A549 (cell line): Measurements from ENCODE around the gene CIROP. TPM values are rescaled to one million over a fixed set of nuclear protein-coding genes. Genes with fewer than 3 reads are reported as not detected.

Experiments
- ATAC-seq, 2 experiments: fragments of 200-7000 bp in 1 of 2; fragments of >200 bp in 1 of 2; cut with Nextera tagmentation in 1 of 2; cut with Tn5 transposase in 1 of 2; 3 replicates each; pipeline versions ENCODE4 v1.8.0 to v1.9.1; 2018 to 2020; ENCODE audit warnings: mild to moderate bottlenecking in 1 of 2, moderate library complexity in 1 of 2
- CTCF ChIA-PET: fragments of 300-600 bp; sonication (Branson Sonifier 250); formaldehyde crosslinking; extraction: SDS; loops from one replicate; lab custom pipeline; 2021; ENCODE audit warnings: antibody characterized with exemption, inconsistent platforms; lab: Yijun Ruan, JAX
- POLR2A ChIA-PET: fragments of 350-600 bp; formaldehyde crosslinking; extraction: SDS; loops from one replicate; lab custom pipeline; 2021; ENCODE audit warnings: antibody characterized with exemption, inconsistent platforms; lab: Yijun Ruan, JAX
- DNase-seq, 2 experiments: peaks; one replicate each; pipeline versions ENCODE4 v3.0.0 to v3.0.0-alpha.2; 2011 to 2016; ENCODE audit warnings: low read depth in 1 of 2, low spot score in 1 of 2
- FAIRE-seq: peaks from 2 replicates; lab custom pipeline; 2011; peaks lifted over from hg19 to GRCh38; lab: Jason Lieb, UNC
- H3K27ac ChIP-seq, 2 experiments: fragments of >200 bp; sonication (Bioruptor Twin); formaldehyde crosslinking; 3 replicates each; pipeline ENCODE4 v1.5.1; 2016 to 2017
- H3K4me1 ChIP-seq: fragments of >200 bp; sonication (Bioruptor Twin); formaldehyde crosslinking; 3 replicates; pipeline ENCODE4 v1.6.1; 2016
- H3K4me2 ChIP-seq: fragments of >200 bp; sonication (Bioruptor Twin); formaldehyde crosslinking; 3 replicates; pipeline ENCODE4 v1.6.1; 2016
- H3K4me3 ChIP-seq: fragments of >200 bp; sonication (Bioruptor Twin); formaldehyde crosslinking; 3 replicates; pipeline ENCODE4 v1.5.1; 2016
- H3K9me3 ChIP-seq: fragments of >200 bp; sonication (Bioruptor Twin); formaldehyde crosslinking; 3 replicates; pipeline ENCODE4 v1.6.1; 2016
- BHLHE40 ChIP-seq: IDR thresholded peaks from 2 replicates; pipeline ENCODE4 v1.6.1; 2012; ENCODE audit warnings: low read depth, low read length, inconsistent platforms
- CEBPB ChIP-seq, 2 experiments: fragments of >200 bp in 1 of 2; sonication (Bioruptor Twin) in 1 of 2; formaldehyde crosslinking in 1 of 2; IDR thresholded peaks; 2 replicates each; pipeline ENCODE4 v1.6.1; 2012 to 2016
- CTCF ChIP-seq: fragments of >200 bp; sonication (Bioruptor Twin); formaldehyde crosslinking; IDR thresholded peaks from 3 replicates; pipeline ENCODE4 v1.5.1; 2016
- EP300 ChIP-seq, 2 experiments: fragments of >200 bp; sonication (Bioruptor Twin); formaldehyde crosslinking; IDR thresholded peaks; 2 replicates in 1 of 2; 3 replicates in 1 of 2; pipeline ENCODE4 v1.6.1; 2016 to 2017
- FOSB ChIP-seq: fragments of 250-450 bp; sonication (Bioruptor Pico); IDR thresholded peaks from 2 replicates; pipeline ENCODE4 v1.5.0; 2020; ENCODE audit warnings: mild to moderate bottlenecking, moderate library complexity
- GATA3 ChIP-seq: IDR thresholded peaks from 2 replicates; pipeline ENCODE4 v1.6.1; 2012; ENCODE audit warnings: borderline replicate concordance
- HDAC2 ChIP-seq: fragments of 200-600 bp; sonication (generic); IDR thresholded peaks from 2 replicates; pipeline ENCODE4 v1.6.1; 2016
- HOXA7 ChIP-seq: fragments of 250-450 bp; sonication (Bioruptor Pico); IDR thresholded peaks from 2 replicates; pipeline ENCODE4 v1.5.0; 2020; ENCODE audit warnings: mild to moderate bottlenecking, moderate library complexity
- JUN ChIP-seq, 2 experiments: fragments of >200 bp; sonication (Bioruptor Twin); formaldehyde crosslinking; IDR thresholded peaks; 2 replicates in 1 of 2; 3 replicates in 1 of 2; pipeline ENCODE4 v1.6.1; 2016 to 2017
- JUNB ChIP-seq: fragments of >200 bp; sonication (Bioruptor Twin); formaldehyde crosslinking; IDR thresholded peaks from 2 replicates; pipeline ENCODE4 v1.6.1; 2016
- KDM1A ChIP-seq: fragments of 200-600 bp; sonication (generic); IDR thresholded peaks from 2 replicates; pipeline ENCODE4 v1.6.1; 2016; ENCODE audit warnings: low read depth, mild to moderate bottlenecking
- KDM5A ChIP-seq: fragments of 200-600 bp; sonication (generic); IDR thresholded peaks from 2 replicates; pipeline ENCODE4 v1.6.1; 2016; ENCODE audit warnings: antibody characterized with exemption, mild to moderate bottlenecking
- MAFK ChIP-seq: fragments of 450-650 bp; IDR thresholded peaks from 2 replicates; pipeline ENCODE4 v1.6.1; 2014; ENCODE audit not compliant: partially characterized antibody
- MAX ChIP-seq: IDR thresholded peaks from 2 replicates; pipeline ENCODE4 v1.6.1; 2012
- NFE2L2 ChIP-seq: fragments of 150-350 bp; conservative IDR thresholded peaks from 2 replicates; pipeline ENCODE4 v1.6.1; 2014; ENCODE audit warnings: low read length
- PHF8 ChIP-seq: fragments of 200-600 bp; sonication (generic); IDR thresholded peaks from 2 replicates; pipeline ENCODE4 v1.6.1; 2016; ENCODE audit warnings: low read depth, mild to moderate bottlenecking, antibody characterized with exemption, moderate library complexity, borderline replicate concordance
- POLR2AphosphoS2 ChIP-seq: conservative IDR thresholded peaks from 2 replicates; pipeline ENCODE4 v1.6.1; 2012; ENCODE audit warnings: low read length, improper control_type of control experiment, inconsistent platforms
- RAD21 ChIP-seq, 2 experiments: fragments of >200 bp in 1 of 2; sonication (Bioruptor Twin) in 1 of 2; formaldehyde crosslinking in 1 of 2; IDR thresholded peaks in 1 of 2; conservative IDR thresholded peaks in 1 of 2; 2 replicates in 1 of 2; 3 replicates in 1 of 2; pipeline ENCODE4 v1.6.1; 2012 to 2018; ENCODE audit warnings: inconsistent platforms in 1 of 2
- RARB ChIP-seq: fragments of 250-450 bp; sonication (Bioruptor Pico); IDR thresholded peaks from 2 replicates; pipeline ENCODE4 v1.8.0; 2021; ENCODE audit warnings: mild to moderate bottlenecking, moderate library complexity
- REST ChIP-seq: fragments of 200-600 bp; sonication (generic); IDR thresholded peaks from 2 replicates; pipeline ENCODE4 v1.6.1; 2016; ENCODE audit warnings: antibody characterized with exemption, mild to moderate bottlenecking, moderate library complexity
- RNF2 ChIP-seq: fragments of 200-600 bp; sonication (generic); IDR thresholded peaks from 2 replicates; pipeline ENCODE4 v1.6.1; 2016; ENCODE audit warnings: low read depth, mild to moderate bottlenecking, antibody characterized with exemption, moderate library complexity, borderline replicate concordance
- SMC3 ChIP-seq: fragments of >200 bp; sonication (Bioruptor Twin); formaldehyde crosslinking; IDR thresholded peaks from 3 replicates; pipeline ENCODE4 v1.6.1; 2018; ENCODE audit warnings: inconsistent platforms
- TFCP2L1 ChIP-seq: fragments of 250-450 bp; sonication (Bioruptor Pico); IDR thresholded peaks from 2 replicates; pipeline ENCODE4 v1.5.0; 2021; ENCODE audit warnings: mild to moderate bottlenecking
- USF2 ChIP-seq: fragments of 450-650 bp; IDR thresholded peaks from 2 replicates; pipeline ENCODE4 v1.6.1; 2014; ENCODE audit warnings: antibody characterized with exemption
- ZSCAN20 ChIP-seq: fragments of 250-450 bp; sonication (Bioruptor Pico); IDR thresholded peaks from 2 replicates; pipeline ENCODE4 v1.8.0; 2022; ENCODE audit warnings: mild to moderate bottlenecking, moderate library complexity
- WGBS: methylation state at CpG from one replicate; pipeline ENCODE4 v1.1.6; 2017; ENCODE audit errors: missing lambda C conversion rate; 5-methylcytosine and 5-hydroxymethylcytosine counted together
- polyA plus RNA-seq, 4 experiments: library from polyadenylated mRNA; depleted of rRNA in 3 of 4; stranded (reverse); fragments of >200 nt; fragmentation: RNase III in 1 of 4; extraction: RNeasy Plus Mini Kit Qiagen cat#74134 plus additional on column Dnase treatment in 1 of 4; gene quantifications; 2 replicates in 3 of 4; 3 replicates in 1 of 4; pipeline ENCODE4 v1.2.3, GENCODE V29; 2011 to 2017

CIROP gene
- polyA plus RNA-seq, 2 of the 4 experiments (the other 2 are of a cell fraction), result not detected

- FAIRE-seq, result no peak
- peaks cover 44% of the 10 kb centered on the region for H3K4me1 ChIP-seq
These were observed 45.9 kb downstream of the CIROP start for GRCh38 chr14:23058654-23059504.

GRCh38 chr14:23057757-23058653 lies 46.8 kb downstream of the CIROP start:
- peak overlapping the region; percentile 97 for H3K4me2 ChIP-seq
- WGBS, result 3% methylated on average over 21 of the region's 51 CpGs
- peak overlapping the region; percentile 71 for H3K4me3 ChIP-seq
- peak overlapping the region; percentile 76 to 89 for H3K27ac ChIP-seq
- POLR2A ChIA-PET, result interaction anchor here (0.6 to 2.8 kb wide), 12 partner anchors 11 to 293 kb away, joined by 3 to 20 read pairs (median 4); partner anchors contain the start of genes ACIN1, AJUBA, C14orf119 and PRMT5
- H3K4me1 ChIP-seq, result peaks cover 41% of the 10 kb centered on the region
- CTCF ChIA-PET, result interaction anchor here (0.8 to 33.8 kb wide), 47 partner anchors 10 to 668 kb away, joined by 3 to 1206 read pairs (median 5); partner anchors contain the start of genes ACIN1, AJUBA, C14orf119 and HAUS4
- DNase-seq, result peak; percentile 87 to 89
- no peaks in the 10 kb centered on the region for H3K9me3 ChIP-seq
- peak; percentile 67 to 79 for ATAC-seq
- FAIRE-seq, result no peak
- no peak for TF ChIP-seq KDM5A
- 0 out of 2 replicates have a peak, but pooled peaks have one; percentile 66 for TF ChIP-seq RNF2
- TF ChIP-seq JUN (IDR thresholded peaks at IDR 0.05), result peak; percentile 22 to 62; a peak in 2 of 5 replicates
- TF ChIP-seq POLR2AphosphoS2, result 0 out of 2 replicates have a peak, but pooled peaks have one; percentile 58
- TF ChIP-seq SMC3, result peak; percentile 85
- TF ChIP-seq CTCF, result peak; percentile 82
- TF ChIP-seq RAD21 (conservative IDR thresholded peaks at IDR 0.05 in 1 of 2, IDR thresholded peaks at IDR 0.05 in 1 of 2), result peak; percentile 79 to 81
- no peak for TF ChIP-seq FOSB
- TF ChIP-seq MAX, result peak; percentile 65
- TF ChIP-seq USF2, result no peak
- no peak for TF ChIP-seq EP300 (IDR thresholded peaks at IDR 0.05)
- TF ChIP-seq NFE2L2, result no peak

More at GRCh38 chr14:23058654-23059504, 45.9 kb downstream of the CIROP start:
- ChIA-PET POLR2A (interaction anchor here (0.5 to 2.8 kb wide), 13 partner anchors 10 to 129 kb away, joined by 3 to 20 read pairs (median 4); partner anchors contain the start of genes ACIN1, AJUBA, C14orf119 and PRMT5), CTCF (interaction anchor here (0.9 to 33.8 kb wide), 39 partner anchors 9 to 669 kb away, joined by 3 to 1206 read pairs (median 6); partner anchors contain the start of genes ACIN1, AJUBA, C14orf119 and HAUS4)
- Histone ChIP-seq H3K9me3 (no peaks in the 10 kb centered on the region), H3K4me2 (0 out of 3 replicates have a peak overlapping the region, but pooled peaks have one; percentile 97), H3K4me3 (no peak overlapping the region), H3K27ac (peak overlapping the region in 1 of 2 experiments; percentile 89; a peak in 2 of 6 replicates)
- ATAC-seq, result no peak
- WGBS, result 92% methylated on average over 32 of the region's 32 CpGs
- DNase-seq, result no peak
- no peak for TF ChIP-seq CEBPB (IDR thresholded peaks at IDR 0.05)
- TF ChIP-seq REST, result no peak
- TF ChIP-seq HDAC2, result no peak
- no peak for TF ChIP-seq KDM5A
- TF ChIP-seq KDM1A, result no peak
- TF ChIP-seq MAX, result no peak
- TF ChIP-seq GATA3, result no peak
- no peak for TF ChIP-seq EP300 (IDR thresholded peaks at IDR 0.05)
- TF ChIP-seq HOXA7, result no peak
- TF ChIP-seq RAD21 (conservative IDR thresholded peaks at IDR 0.05 in 1 of 2, IDR thresholded peaks at IDR 0.05 in 1 of 2), result no peak
- TF ChIP-seq BHLHE40, result no peak
- no peak for TF ChIP-seq RARB (CRISPR knock-in tag)
- no peak for TF ChIP-seq MAFK
- TF ChIP-seq ZSCAN20 (CRISPR knock-in tag), result no peak
- no peak for TF ChIP-seq TFCP2L1 (CRISPR knock-in tag)
- no peak for TF ChIP-seq JUNB
- TF ChIP-seq PHF8, result no peak
- TF ChIP-seq, all 56 proteins: peak for 0
